OCI-LY1 (cell line): ENCODE measurements around the gene NIT1.
A peak's percentile ranks its signal among the peaks of the same experiment; 100 is the strongest.

Experiments
- EZH2 ChIP-seq: fragments of 200-600 bp; sonication (generic), shearing (Covaris generic); IDR thresholded peaks from 2 replicates; pipeline ENCODE4 v1.8.0; 2017; ENCODE audit warnings: borderline replicate concordance, mixed run types, mild to moderate bottlenecking, antibody characterized with exemption, low read length, moderate library complexity, mixed read lengths
- TF ChIP-seq, protein P1 (sequence below): fragments of 200-600 bp; sonication (generic), shearing (Covaris generic); IDR thresholded peaks from 2 replicates; pipeline ENCODE4 v1.5.1; 2017; ENCODE audit warnings: mild to moderate bottlenecking, antibody characterized with exemption, low read length, moderate library complexity, mixed read lengths

DNA sequence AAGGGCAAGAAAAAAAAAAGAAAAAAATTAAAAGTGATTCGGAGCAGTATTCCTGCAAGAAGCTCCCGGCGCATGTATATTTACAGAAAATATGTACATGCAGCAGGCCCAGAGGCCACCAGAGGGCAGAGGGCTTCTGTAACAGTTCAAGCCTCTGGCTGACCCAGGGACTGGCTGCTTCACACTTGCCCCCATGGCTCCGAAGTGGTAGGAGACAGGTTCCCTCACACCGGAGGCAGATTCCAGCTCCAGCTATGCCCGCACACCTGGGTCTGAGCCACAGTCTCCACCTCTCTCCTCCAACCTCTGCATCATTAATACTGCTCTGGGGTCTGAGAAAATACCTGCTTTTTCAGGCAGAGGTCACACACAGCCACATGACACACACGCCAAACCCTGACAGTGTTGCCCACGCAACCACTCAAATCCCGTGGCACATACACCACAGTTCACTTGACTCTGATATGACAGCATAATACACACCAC is 46.0 kb upstream of the NIT1 start:
- TF ChIP-seq, protein P1, sequence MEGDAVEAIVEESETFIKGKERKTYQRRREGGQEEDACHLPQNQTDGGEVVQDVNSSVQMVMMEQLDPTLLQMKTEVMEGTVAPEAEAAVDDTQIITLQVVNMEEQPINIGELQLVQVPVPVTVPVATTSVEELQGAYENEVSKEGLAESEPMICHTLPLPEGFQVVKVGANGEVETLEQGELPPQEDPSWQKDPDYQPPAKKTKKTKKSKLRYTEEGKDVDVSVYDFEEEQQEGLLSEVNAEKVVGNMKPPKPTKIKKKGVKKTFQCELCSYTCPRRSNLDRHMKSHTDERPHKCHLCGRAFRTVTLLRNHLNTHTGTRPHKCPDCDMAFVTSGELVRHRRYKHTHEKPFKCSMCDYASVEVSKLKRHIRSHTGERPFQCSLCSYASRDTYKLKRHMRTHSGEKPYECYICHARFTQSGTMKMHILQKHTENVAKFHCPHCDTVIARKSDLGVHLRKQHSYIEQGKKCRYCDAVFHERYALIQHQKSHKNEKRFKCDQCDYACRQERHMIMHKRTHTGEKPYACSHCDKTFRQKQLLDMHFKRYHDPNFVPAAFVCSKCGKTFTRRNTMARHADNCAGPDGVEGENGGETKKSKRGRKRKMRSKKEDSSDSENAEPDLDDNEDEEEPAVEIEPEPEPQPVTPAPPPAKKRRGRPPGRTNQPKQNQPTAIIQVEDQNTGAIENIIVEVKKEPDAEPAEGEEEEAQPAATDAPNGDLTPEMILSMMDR = peak; percentile 67
- no peak for TF ChIP-seq EZH2
